AG09319 (cell line): ENCODE measurements around the gene HNRNPL.

Source experiments
- DNase-seq: peaks from one replicate; pipeline ENCODE4 v3.0.0-alpha.2; 2010; ENCODE audit warnings: low read depth; ENCODE audit errors: extremely low read depth
- CTCF ChIP-seq: IDR thresholded peaks from 2 replicates; pipeline ENCODE4 v1.5.1; 2011; ENCODE audit warnings: low read depth, mild to moderate bottlenecking, inconsistent platforms, low read length, moderate library complexity

HNRNPL gene

GRCh38 chr19:38786572-38787265 lies 63.1 kb downstream of the HNRNPL start:
- no peak for DNase-seq
- TF ChIP-seq CTCF = no peak
